Stimulated activated CD8-positive, alpha-beta memory T cell treated with anti-CD3 and anti-CD28 coated beads, Interleukin-15, amount 100 ng/mL, for 24 hours (primary cell): Measurements from ENCODE around the gene CDHR1.
"Not testable (repeated sequence)": the region's sequence is repeated elsewhere in the genome, so short reads cannot be mapped to it uniquely, and the experiment has no call there.

Experiments
- DNase-seq: peaks from one replicate; pipeline ENCODE4 v3.0.0-alpha.2; 2020; ENCODE audit warnings: low read depth

CDHR1 gene

DNA sequence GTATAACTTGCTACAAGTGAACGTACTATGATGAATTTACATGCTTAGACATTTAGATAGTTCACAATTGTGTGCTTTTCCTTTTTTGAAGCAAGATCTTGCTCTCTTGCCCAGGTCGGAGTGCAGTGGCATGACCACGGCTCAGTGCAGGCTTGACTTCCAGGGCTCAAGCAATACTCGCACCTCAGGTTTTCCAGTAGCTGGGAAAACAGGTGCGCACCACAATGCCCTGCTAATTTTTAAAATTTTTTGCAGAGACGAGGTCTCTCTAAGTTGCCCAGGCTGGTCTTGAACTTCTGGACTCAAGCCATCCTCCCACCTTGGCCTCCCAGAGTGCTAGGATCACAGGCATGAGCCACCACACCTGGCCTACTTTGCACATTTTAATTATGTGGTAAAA lies 18.9 kb upstream of the CDHR1 start:
- DNase-seq = no peak

DNA sequence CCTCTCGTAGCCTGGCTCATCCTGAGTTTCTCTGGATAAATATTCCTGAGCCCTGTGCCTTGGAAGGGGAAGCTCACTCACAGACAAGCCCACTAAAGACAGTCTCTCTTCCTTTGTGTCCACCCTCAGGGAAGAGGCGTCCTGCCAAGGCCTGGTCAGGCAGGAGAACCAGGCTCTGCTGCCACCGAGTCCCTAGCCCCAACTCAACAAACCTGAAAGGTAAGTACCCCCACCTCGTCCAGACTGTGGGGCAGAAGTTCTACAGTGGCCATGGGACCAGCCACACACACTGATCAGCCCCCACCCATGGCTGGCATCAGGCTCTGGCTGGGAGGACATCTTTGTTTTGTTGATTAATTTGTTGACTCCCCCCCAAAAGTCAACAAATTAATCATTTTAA lies 18.0 kb upstream of the CDHR1 start:
- DNase-seq = no peak

DNA sequence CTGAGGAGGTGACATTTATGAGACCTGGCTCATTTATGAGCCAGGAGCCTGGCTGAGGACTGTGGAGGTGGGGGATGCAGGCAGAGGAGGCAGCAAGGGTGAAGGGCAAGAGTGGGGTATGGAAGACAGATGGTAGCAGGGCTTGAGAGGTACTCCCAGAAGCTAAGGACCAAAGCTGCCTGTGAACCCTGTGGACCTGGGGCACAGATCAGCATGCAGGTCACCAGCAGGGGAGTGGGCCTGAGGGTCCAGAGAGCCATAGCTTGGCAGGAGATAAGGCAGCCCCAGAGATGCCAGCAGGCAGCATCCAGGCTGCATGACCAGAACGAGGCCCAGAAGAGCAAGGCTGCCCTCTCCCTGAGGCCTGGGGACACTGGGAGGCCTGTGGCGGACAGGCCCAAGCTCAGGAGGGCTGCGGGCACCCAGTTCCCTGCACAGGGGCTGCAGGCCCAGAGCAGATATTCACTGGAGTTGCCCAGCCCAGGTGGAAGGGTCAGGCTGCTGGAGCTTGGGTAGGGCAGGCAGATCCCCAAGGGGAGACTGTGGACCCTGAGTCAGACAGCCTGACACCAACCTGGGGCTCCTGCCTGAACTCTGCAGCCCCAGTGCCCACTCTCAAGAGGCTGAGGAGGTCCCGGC lies 17.4 kb upstream of the CDHR1 start:
- DNase-seq = no peak

DNA sequence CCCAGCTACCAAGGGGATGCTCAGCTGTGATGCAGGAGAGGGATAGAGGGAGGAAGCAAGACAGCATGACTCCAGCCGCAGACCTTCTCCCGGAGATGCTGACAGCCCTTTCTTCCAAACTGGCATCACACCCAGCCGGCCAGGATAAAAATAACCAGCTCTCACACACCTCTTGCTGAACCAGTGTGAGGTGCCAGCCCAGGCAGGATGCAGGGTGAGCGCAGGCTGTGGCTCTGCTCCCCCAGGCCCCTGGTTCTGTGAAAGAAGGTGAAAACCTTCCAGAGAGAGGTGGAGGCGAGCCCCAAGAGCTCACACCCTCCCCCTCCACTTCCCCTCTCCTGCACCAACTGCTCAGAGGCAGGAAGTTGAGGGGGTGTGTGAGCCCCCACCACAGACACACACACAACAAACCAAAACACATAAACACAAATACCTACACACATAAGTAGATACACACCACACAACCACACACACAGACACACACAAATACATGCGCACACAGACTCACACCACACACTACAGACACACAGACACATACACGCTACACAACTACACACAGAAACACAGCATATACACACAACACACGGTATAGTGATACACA lies 16.7 kb upstream of the CDHR1 start:
- DNase-seq = no peak

DNA sequence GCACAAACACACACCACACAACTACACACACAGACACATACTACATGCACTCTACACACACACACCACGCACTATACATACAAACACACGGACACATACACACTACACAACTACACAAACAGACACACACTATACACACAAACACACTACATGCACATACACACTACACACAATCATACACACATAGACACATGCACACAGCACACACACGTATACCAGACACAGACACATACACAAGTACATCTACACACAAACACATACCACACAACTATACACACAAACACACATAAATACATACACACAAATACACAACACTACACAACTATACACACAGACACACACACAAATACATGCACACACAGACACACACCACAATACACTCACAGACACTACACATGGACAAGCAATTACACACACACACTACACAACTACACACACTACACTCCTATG lies 16.2 kb upstream of the CDHR1 start:
- no peak for DNase-seq

DNA sequence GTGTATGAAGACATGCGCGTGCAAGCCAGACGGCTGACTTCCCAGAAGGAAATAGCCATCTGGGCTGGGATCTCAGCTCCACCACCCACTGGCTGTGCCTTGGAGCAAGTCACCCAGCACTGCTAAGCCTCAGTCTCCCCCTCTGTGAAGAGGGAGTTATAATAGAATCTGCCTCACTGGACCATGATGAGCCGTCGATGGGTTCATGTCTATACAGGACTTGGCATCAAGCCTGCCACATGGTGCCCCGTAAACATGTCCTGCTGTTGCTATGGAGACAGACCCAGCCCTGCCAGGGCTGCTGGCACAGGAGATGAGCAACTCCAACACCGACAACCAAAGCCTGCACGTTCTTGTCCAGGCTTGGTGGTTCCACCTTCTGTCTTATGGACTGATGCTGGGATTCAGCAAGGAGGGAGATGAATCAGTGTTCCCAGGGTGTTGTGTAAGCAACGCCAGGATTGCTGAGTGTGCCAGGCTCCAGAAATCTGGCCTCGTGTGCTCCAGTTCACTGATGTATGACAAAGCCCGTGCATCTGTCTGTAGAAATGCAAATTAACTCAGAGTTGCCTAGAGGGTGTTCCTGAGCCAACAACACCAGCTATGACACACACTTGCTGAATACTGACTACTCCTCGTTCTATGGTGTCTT lies 15.2 kb upstream of the CDHR1 start:
- no peak for DNase-seq

DNA sequence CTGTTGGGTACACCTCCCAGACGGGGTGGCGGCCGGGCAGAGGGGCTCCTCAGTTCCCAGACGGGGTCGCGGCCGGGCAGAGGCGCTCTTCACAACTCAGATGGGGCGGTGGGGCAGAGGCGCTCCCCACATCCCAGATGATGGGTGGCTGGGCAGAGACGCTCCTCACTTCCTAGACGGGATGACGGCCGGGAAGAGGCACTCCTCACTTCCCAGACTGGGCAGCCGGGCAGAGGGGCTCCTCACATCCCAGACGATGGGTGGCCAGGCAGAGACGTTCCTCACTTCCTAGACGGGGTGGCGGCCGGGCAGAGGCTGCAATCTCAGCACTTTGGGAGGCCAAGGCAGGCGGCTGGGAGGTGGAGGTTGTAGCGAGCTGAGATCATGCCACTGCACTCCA lies 14.0 kb upstream of the CDHR1 start:
- not testable (repeated sequence) for DNase-seq

DNA sequence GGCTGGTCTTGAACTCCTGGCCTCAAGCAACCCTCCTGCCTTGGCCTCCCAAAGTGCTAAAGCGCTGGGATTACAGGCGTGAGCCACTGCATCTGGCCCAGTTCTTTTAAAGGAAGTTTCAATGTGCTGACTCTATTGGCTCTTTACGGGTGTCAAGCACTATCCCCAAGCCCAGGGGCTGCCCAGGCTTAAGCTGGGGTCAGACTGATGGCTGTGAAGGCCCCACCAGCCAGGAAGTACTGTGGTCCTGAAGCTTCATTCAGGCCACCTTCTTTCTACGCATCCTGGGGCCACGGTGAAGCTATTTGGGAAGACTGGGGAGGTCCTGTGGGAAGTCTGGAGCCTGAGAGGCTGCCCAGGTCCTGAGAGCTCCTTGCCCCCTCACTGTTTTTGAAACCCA lies 12.7 kb upstream of the CDHR1 start:
- no peak for DNase-seq

DNA sequence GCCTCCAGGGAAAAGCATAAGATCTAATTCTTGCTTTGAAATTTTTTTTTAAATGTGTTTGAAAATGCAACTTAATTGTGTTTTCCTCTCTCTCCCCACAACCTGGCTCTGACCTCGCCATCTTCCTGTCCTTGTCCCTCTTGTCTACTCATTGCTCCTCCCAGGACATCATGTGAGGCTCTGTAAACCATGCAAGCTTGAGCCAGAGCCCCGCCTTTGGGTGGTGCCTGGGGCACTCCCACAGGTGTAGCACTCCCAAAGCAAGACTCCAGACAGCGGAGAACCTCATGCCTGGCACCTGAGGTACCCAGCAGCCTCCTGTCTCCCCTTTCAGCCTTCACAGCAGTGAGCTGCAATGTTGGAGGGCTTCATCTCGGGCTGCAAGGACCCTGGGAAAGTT lies 9.8 kb upstream of the CDHR1 start:
- DNase-seq = no peak

DNA sequence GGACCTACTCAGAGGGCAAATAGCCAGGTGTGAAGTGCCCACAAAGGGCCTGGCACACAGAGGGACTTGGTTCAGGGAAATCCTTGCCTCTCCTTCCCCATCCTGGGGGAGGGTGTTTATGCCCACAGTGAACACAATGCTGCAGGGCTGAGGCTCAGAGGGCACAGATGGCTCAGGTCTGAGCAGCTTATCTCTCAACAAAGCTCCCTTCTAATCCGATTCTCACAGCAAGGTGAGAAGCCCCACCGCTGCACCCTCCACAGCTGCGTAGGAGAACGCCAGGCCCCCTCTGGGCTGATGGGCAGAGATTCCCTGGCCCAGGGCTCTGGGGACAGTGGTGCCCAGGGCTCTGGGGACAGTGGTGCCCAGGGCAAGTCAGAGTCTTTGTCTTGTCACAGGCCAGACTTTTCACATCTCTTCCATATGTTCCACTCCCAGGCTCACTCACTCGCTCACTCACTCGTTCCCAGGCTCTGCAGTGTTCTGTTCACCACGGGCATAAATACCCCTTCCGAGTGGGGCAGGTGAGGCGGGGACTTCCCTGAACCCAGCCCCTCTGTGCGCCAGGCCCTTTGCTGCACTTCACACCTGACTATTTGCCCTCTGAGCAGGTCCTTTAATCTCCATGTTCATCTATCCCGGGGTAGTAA lies 8.7 kb upstream of the CDHR1 start:
- no peak for DNase-seq

DNA sequence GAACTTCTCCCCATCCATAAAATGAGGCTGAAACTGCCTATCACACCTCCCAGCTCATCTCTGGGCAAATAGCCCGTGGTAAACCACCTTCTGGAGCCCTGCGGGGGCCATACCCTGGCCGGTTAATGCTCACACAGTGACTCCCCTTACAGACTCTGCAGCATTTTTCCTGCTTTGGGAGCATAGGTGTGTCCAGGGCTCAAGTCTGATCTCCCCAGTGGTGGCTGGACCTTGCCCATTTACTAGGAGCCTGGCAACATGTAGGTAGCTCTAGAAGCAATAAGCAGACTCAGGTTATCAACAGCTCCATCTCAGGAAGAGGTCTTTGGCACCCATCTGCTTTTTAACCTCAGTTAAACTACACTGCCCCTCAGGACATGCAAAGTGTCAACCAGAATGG lies 5.5 kb upstream of the CDHR1 start:
- no peak for DNase-seq

DNA sequence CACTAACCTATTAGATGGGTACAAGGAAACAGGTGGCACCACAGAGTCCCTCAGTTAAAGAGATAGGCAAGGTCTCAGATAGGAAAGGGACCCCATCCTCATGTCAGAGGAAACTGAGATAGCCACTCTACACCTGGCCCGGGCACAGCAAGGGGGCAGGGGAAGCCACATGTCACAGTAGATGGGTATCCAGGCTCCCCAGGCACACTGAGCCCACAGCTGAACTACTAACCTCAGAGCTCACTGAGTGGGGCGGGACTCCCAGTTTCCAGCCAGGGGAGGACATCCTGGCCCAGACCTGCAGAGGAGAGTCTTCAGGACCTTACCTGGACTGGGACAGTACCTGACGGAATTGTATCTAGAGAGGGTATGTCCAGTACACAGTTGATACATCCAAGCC lies 3.7 kb upstream of the CDHR1 start:
- DNase-seq = no peak

DNA sequence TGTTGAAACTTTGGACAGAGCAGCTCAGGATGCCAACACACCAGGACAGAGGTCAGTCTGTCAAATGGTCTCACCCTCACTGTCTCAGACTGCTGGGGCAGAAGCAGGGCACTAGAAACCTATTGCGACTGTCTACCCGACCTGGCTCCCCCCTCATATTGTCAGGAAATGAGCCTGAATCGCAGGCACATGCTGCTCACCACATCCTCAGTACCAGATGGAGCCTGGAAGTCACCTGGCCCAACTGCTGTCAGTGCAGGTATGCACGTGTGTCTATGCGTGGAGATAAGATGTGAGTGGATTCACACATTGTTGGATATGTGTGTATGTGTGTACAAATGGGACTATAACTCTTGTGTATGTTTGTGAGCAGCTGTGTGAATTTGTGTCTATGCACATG lies 3.2 kb upstream of the CDHR1 start:
- no peak for DNase-seq

DNA sequence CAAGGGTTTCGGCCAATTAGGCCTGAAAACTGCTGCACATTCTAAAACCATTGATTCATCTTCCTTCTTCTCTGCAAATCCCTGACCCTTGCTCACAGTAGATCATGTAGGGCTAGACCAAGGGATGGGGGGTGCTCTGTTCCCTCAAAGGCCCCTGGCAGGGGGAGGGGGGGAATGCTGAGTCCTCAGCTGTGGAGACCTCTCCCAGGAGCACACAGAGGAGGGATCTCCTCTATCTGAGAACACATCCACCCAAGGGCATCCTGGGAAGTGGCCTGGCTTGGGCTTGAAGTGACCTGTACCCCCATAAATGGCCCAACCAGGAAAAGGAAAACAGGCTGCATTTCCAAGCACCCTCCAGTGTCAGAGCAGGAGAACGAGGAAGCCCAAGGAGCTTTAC lies 1.0 kb upstream of the CDHR1 start:
- DNase-seq = no peak

DNA sequence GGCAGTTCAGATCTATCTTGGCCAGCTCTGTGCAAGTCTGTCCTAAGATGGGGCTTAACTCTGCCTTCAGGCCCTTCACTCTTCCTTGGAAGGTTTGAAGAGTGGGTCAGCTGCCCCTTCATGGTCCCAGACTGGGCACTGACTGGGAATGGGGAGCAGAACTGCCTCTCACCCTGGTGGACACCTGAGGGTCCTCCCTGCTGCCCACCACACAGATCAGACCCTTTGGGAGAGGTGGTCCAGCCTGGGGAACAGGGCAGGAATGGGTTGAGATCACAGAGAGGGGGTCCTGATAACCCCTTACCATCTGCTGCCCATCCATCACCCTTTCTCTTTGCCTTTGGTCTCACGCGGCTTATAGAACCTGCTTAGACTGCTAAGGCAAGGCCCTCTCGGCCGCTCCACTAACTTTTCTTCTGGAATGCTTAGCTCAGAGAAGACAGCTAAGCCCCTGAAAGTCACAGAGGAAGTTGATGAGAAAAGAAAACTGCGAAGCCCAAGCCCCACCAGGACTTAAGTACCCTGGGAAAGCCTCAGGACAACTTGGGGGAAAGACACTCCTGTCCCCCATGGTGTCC lies 402 bp upstream of the CDHR1 start:
- DNase-seq = no peak

DNA sequence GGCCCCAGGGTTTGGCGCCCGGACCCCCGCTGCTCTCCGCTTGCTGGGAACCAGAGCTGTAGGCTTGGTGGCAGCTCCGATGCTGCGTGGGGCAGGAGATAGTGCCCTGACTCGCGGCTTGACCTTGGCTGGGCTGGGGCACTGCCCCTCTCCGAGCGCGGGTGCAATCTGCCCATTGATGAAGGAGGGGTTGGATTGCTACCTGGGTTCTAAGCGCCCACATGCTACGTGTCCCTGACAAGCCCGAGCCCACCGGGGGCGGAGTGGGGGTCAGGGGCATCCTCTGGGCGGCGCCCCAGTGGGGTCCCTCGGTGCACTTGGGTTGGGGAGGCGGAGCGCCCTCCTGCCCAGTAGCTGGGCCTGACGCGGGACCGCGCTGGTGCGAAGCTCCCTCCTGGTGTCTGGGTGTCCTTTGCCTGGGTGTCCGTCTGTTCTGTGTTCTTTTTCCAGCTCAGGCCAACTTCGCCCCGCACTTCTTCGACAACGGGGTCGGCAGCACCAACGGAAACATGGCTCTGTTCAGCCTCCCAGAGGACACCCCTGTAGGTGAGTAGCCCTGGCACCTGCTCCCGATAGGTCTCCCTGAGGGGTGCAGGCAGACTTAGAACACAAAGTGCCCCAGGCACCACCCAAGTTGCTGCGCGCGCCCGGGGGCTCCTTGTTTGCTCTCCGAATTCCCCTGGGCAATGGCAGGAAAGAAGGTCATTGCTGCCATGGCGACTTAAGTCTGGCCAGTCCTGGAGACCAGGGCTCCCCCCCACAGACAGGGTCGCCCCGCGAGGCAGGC lies 900 bp downstream of the CDHR1 start:
- no peak for DNase-seq

DNA sequence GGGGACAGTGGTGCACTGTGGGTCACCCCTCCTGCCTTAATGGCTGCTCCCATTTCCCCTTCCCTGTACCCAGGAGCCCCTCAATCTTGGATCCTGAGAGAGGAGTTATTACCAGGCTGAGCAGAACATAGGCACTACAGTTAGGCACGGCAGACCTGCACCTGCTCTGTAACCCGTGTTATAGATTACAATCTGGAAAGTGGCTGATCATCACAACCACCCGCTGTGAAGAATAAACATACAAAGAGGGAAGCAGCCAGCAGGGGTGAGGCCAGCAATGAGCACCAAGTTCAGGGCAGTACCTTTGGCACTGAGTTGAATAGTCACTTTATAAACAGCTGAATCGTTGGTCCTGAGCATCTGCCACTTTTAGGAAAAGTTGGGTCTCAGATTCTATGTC lies 1.7 kb downstream of the CDHR1 start:
- no peak for DNase-seq

DNA sequence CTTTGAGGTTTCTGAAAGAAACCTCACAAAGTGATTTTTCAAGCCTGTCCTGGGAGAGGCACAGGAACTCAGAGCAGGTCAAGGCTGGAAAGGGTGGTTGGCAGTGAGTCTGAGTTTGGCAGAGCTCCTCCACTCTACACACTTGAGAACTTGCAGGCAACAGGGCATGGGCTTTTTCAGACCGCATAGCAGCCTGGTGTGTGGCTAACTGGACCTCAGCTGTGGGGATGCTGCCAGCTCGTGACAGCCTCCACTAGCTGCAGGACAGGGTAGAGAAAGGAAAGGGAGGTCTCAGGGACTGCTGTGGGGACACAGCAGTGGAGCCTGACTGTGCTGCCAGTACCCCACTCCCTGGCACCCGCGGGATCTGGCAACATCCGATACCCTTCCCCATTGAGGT lies 2.6 kb downstream of the CDHR1 start:
- DNase-seq = no peak

DNA sequence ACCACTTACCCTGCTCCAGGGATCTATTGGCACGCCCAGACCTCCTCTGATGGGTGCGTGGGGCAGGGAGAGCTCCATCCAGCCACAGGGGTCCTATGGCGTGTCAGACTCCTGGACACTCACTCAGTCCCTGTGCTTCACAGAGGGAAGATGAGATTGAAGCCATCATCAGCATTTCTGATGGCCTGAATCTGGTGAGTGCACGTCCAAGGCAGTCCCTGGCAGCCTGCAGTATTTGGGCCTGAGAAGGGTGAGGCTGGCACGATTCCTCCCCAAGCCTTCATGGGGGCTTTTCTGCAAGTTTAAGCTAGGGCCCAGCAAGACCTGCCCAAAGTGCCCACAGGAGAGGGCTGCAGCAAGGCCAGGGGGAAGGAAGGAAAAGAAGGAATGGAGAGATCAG lies 3.3 kb downstream of the CDHR1 start:
- no peak for DNase-seq

DNA sequence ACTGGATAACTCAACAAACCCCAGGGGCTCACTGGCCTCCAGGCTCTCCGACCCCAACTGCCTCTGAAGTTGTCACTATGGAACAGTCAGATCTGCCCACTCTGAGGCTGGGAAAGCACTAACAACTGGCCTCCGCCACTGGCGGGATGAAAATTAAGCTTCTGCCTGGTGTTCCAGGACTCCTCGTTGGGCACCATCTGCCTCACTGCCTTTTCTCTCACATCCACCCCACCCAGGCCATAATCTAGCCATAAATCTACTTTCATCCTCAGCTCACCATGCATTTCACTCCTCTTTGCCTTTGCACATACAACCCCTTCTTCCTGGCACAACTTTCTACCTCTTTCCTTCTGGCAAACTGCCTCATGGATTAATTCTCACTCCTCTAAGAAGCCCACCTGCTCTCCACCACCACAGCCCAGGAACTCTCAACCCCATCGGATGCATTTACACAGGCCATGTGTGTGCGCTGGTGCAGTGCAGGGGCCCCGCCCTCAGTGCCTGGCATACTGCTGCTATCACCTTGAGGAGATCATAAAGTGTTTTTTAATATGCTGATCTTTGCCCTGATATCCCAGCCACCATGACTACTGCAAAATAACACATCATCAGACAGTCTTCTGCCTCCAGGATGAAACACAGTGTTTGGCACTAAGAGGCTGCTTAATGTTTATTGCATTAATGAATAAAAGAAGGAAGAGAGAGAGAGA lies 4.0 kb downstream of the CDHR1 start:
- no peak for DNase-seq

DNA sequence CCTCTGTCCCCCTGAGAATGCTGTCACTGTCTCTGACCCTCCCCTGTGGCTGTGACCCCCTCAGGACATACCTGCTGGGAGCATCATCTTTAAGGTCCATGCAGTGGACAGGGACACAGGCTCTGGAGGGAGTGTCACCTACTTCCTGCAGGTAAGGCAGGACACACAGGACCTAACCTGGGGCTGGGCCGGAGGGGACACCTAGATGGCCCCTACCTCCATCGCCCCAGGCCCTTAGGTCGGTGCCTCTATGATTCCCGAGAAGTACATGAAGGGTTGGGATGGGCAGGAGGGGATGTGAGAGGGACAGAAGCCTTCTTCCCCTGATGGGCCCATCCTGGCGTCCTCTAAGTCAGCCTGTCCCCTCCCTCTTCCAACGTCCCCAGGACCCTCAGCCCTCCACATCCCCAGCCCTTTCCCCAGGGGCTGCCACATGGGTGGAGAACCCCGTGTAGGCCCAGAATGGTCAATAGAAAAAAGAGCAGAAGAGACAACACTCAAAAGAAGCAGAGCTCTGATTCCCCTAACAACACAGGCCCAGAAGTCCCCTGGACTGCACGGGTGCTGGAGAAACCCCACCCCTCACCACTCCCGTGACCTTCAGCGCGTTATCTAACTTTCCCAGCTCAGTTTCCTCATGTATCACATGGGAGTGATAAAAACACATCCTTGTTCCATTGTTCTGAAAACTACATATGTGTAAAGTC lies 6.4 kb downstream of the CDHR1 start:
- no peak for DNase-seq
